ENCODE data around the gene KCNJ5. TPM values are rescaled to one million over a fixed set of nuclear protein-coding genes. Genes with fewer than 3 reads are reported as not detected.

The KCNJ5 gene
- total RNA-seq, 1 experiment from 2014 or later, result 0.22 TPM

GRCh38 chr11:128901653-128902514 is 10.7 kb downstream of the KCNJ5 start:
- CTCF ChIA-PET, result interaction anchor here (0.9 to 10.5 kb wide), 9 partner anchors 13 to 777 kb away, joined by 3 to 245 read pairs (median 4); partner anchors contain the start of gene KCNJ5
- no peak for TF ChIP-seq CTCF (IDR thresholded peaks at IDR 0.05)
- no peak for TF ChIP-seq FOXJ3 (CRISPR knock-in tag; IDR thresholded peaks at IDR 0.05; ENCODE audit: borderline replicate concordance)
- TF ChIP-seq, protein P1, sequence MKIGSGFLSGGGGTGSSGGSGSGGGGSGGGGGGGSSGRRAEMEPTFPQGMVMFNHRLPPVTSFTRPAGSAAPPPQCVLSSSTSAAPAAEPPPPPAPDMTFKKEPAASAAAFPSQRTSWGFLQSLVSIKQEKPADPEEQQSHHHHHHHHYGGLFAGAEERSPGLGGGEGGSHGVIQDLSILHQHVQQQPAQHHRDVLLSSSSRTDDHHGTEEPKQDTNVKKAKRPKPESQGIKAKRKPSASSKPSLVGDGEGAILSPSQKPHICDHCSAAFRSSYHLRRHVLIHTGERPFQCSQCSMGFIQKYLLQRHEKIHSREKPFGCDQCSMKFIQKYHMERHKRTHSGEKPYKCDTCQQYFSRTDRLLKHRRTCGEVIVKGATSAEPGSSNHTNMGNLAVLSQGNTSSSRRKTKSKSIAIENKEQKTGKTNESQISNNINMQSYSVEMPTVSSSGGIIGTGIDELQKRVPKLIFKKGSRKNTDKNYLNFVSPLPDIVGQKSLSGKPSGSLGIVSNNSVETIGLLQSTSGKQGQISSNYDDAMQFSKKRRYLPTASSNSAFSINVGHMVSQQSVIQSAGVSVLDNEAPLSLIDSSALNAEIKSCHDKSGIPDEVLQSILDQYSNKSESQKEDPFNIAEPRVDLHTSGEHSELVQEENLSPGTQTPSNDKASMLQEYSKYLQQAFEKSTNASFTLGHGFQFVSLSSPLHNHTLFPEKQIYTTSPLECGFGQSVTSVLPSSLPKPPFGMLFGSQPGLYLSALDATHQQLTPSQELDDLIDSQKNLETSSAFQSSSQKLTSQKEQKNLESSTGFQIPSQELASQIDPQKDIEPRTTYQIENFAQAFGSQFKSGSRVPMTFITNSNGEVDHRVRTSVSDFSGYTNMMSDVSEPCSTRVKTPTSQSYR (CRISPR knock-in tag; IDR thresholded peaks at IDR 0.05), result no peak
- TF ChIP-seq ZNF317 (CRISPR knock-in tag; IDR thresholded peaks at IDR 0.05; ENCODE audit: borderline replicate concordance, low read depth), result no peak
- TF ChIP-seq TP53 (CRISPR knock-in tag; IDR thresholded peaks at IDR 0.05), result no peak
- TF ChIP-seq PRDM15 (CRISPR knock-in tag; IDR thresholded peaks at IDR 0.05), result no peak
- TF ChIP-seq SP1 (CRISPR knock-in tag; conservative IDR thresholded peaks at IDR 0.05), result no peak
- TF ChIP-seq, protein P2, sequence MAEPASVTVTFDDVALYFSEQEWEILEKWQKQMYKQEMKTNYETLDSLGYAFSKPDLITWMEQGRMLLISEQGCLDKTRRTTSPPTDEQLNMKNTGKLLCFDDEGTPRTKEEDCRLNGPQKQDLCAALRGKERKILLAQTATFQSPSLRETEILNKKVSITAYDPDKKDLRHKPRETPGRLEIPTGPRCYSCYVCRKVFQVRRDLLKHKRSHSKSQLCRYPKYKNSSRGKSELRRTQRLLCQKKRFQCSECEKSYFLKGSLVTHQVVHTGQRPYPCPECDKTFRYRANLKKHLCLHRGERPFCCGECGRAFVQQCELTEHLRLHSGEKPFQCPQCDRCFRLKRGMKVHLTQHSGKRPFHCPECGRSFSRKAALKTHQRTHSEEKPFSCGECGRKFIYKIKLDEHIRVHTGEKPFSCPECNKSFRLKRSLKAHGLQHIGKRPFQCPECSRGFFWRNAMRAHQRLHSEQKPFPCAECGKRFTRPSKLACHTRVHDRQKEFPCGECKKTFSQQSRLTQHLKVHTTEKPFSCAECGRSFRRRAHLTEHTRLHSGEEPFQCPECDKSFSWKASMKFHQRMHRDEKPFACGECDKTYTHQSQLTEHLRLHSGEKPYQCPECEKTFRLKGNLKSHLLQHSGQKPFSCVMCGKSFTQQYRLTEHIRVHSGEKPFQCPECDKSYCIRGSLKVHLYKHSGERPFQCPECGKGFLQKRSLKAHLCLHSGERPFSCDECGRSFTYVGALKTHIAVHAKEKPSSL (CRISPR knock-in tag; conservative IDR thresholded peaks at IDR 0.05), result no peak
- TF ChIP-seq TEAD1 (CRISPR knock-in tag; IDR thresholded peaks at IDR 0.05), result no peak
- TF ChIP-seq FOXP4 (CRISPR knock-in tag; IDR thresholded peaks at IDR 0.05), result no peak
- DNase-seq (ENCODE audit: low spot score) (no peak), ATAC-seq (peak; percentile 10)
- Mint-ChIP-seq H3K4me3 (peak overlapping the region; percentile 55), H3K4me1 (peaks cover 40% of the 10 kb centered on the region), H3K9me3 (no peaks in the 10 kb centered on the region), H3K27ac (no peak overlapping the region), H3K27me3 (ENCODE audit: low read depth) (peaks cover 92% of the 10 kb centered on the region), H3K36me3 (no peaks in the 10 kb centered on the region)
- POLR2A ChIA-PET, result interaction anchor here (0.6 to 1.5 kb wide), 4 partner anchors 9 to 243 kb away, joined by 3 to 8 read pairs (median 3); partner anchors contain the start of gene KCNJ5

Measured in WTC11 (cell line).